T follicular helper cell (primary cell): Measurements from ENCODE around the gene VSTM2B.
"Not testable (repeated sequence)": the region's sequence is repeated elsewhere in the genome, so short reads cannot be mapped to it uniquely, and the experiment has no call there.

Source experiments
- DNase-seq: peaks from one replicate; pipeline ENCODE4 v3.0.0-alpha.2; 2020; ENCODE audit warnings: low read depth

Gene VSTM2B

DNA sequence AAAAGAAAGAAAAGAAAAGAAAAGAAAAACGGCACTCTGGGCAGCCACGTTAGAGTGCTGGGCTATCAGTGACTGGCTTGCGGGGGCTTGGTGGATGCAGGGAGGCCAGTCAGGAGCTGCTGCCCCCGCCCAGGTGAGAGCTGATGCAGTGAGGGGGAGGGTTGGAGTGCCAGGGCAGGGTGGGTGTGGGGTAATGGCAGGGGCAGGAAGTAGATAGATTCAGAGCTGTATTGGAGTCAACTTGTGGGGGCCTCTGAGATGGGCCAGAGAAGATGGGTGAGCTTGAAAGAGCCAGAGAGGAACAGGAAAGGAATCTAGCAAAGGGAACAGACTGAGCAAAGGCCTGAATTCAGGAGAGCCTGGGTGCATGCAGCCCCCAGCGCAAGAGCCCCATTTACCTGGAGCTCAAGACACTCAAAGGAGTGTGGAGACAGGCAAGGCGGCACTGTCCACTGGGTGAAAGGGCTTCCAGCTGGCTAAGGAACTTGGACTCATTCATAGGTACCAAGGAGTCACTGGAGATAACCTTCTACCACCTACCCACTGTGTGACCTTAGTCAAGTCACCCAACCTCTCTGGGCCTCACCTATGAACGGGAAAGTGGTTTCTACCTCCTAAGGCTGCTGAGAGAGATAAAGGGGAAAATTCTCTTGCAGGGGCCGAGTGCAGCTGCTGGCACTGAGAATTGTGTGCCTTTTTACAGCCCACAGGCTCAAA lies 20.2 kb downstream of the VSTM2B start:
- DNase-seq, result no peak

GRCh38 chr19:29546583-29547190 lies 20.9 kb downstream of the VSTM2B start:
- no peak for DNase-seq

DNA sequence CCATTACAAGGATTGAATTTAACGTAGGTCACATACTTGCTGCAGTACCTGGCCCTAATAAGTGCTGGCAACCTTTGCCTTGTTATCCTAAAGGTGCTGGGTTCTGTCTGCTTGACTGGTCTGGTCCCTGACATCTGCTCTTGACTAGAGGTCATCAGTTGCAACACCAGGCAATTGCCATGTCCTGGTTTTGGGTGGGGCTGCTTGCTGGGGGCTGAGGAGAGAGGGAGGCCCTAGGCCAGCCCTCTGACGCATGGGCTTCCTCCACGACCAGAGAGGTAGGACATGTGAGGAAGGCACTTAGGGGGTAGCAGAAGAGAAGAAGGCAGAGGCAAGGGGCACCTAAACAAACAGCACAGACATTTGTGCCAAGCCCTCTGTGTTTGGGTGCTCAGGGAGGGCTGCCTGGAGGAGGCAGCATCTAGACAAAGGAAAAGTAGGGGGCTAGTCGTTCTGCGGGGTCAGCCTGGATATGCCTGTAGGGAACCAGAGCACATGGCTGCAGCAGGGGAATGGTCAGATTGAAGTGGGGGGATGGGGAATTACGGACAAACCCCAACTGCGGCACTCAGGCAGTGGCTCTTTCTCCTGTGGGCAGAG lies 21.7 kb downstream of the VSTM2B start:
- DNase-seq, result no peak

DNA sequence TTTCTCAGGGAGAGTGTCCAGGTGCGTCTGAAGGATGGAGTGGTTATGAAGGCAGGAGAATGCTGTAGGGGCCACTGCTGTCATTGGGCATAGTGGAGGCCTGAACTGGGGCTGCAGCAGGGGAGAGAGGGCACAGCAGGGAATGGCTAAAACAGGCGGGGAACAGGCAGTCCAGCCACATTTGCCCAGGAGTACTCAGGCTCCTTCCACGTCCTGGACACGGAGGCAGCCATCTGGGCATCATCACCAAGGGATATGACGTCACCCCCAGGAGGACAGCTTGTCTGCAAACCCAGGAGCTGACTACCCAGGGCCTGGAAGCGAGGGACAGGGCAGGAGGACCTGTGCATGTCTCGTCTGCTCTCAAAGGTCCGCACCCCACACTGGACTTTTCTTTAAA lies 22.2 kb downstream of the VSTM2B start:
- DNase-seq, result no peak

DNA sequence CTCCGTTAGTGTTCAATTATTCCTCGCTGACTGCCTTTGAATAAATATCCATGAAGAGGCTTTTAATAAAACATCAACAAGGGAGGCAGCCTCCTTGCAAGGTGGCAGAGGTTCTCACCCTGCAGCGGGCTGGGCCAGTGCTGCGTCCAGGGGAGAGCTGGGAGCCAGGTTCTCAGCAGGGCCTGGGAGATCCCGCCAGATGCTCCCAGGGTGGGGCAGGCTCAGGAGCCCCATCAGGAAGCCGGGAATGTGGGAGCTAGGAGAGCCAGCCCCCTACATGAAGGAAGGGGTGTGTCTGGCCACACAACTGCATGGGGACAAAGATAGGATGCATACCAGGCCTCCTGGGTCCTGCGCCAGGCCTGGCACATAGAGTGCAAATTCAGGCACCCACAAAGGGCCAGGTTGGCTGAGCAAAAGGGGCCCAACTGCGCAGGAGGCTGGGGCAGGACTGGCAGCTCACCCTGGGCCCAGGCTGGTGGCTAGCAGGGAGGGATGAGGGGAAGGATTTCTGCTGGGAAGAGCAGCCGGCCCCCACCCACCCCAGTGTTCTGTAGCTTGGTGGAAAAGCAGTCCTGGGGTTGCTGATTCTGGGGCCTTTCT lies 22.8 kb downstream of the VSTM2B start:
- DNase-seq, result no peak

GRCh38 chr19:29549105-29550070 lies 23.6 kb downstream of the VSTM2B start:
- DNase-seq, result no peak

DNA sequence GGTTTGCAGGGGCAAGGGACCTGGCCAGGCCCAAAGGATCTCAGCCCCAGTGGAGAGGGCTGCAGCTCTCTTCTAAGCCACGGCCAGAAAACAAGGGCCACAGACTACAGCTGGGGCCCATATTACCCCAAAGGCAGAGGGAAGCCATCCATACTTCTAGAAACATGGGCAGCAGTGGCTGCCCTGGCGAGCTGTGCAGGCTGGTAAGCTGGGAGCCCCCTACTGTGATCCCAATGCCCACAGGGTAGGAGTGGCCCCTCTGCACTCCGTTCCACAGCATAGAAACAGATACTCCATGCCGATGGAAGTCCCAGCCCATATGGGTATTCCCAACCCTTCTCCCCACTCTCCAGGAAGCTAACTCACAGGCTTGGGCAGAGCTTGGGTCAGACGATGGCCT lies 25.1 kb downstream of the VSTM2B start:
- DNase-seq, result no peak

GRCh38 chr19:29551774-29552173 lies 26.0 kb downstream of the VSTM2B start:
- no peak for DNase-seq

GRCh38 chr19:29552454-29553280 lies 26.9 kb downstream of the VSTM2B start:
- DNase-seq, result no peak

DNA sequence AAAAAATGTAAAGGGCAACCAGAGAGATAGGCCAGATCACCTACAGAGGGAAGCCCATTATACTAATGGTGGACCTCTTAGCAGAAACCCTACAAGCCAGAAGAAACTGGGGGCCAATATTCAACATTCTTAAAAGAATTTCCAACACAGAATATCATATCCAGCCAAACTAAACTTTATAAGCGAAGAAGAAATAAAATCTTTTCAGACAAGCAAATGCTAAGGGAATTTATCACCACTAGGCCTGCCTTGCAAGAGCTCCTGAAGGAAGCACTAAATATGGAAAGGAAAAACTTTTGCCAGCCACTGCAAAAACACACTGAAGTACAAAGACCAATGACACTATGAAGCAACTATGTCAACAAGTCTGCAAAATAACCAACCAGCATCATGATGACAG lies 28.4 kb downstream of the VSTM2B start:
- DNase-seq, result no peak

GRCh38 chr19:29559110-29559509 lies 33.3 kb downstream of the VSTM2B start:
- DNase-seq, result not testable (repeated sequence)

DNA sequence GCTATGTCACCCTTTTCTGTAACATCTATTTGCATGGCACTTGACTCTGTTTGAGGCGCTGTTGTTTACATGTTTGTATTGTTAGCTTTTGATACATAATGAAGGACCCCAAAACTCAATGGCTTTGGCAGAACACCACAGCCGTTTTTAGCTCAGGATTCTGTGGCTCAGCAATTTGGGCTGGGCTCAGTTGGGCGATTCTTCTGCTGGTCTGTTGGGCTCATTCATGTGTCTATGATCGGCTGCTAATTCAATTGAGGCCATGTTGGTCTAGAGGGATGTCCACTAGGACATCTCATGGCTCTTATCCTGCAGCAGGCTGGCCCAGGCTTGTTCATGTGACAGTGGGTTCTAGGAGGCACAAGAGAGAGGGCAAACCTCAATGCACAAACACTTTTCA lies 33.9 kb downstream of the VSTM2B start:
- no peak for DNase-seq

GRCh38 chr19:29560313-29561075 lies 34.7 kb downstream of the VSTM2B start:
- DNase-seq, result no peak

GRCh38 chr19:29561601-29562000 lies 35.8 kb downstream of the VSTM2B start:
- no peak for DNase-seq

- DNase-seq, result no peak
Measured at GRCh38 chr19:29562299-29563297, 36.8 kb downstream of the VSTM2B start.

GRCh38 chr19:29563486-29564101 lies 37.8 kb downstream of the VSTM2B start:
- DNase-seq, result no peak

DNA sequence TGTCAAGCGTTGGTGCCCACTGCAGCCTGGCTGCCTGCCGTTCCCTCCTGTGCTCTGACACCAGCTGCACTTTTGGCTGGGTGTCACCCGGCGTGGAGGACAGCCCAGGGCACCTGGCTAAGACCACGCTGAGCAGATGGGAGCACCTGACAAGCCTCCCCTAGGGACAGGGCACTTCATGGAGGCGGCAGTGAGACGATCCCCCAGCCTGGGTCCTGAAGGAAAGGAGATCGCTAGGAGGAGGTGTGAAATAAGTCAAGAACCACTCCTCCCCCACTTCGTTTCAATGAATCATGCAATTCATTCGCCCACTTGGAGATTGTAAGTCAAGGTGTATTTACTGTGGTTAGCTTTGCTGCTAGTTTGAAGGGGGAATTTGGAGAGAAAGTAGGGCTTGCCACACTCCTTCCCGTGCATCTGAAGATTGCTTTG lies 38.8 kb downstream of the VSTM2B start:
- DNase-seq, result no peak

DNA sequence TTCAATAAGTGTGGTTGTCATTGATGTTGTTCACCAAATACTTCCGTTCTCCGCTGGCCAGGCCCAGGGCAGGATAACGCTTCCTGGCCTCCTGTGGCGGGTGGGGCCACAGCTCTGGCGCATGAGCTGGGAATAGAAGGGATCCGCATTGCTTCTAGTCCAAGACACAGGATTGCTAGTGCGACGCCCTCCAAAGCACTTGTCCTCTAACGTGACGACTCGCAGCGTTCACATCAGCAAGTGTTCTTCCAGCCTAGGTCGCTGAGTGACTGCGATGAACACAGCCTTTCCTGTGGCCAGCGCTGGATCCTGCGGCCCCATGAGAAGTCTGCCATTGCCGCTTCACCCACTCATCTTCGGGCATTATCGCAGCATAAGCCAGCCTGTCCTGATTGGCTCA lies 39.4 kb downstream of the VSTM2B start:
- DNase-seq, result no peak
